Gastroesophageal sphincter (tissue), 4 donors: ENCODE results near the gene SHCBP1L. TPM values are rescaled to one million over a fixed set of nuclear protein-coding genes. Genes with fewer than 3 reads are reported as not detected.
"Not testable (repeated sequence)": the region's sequence is repeated elsewhere in the genome, so short reads cannot be mapped to it uniquely, and the experiment has no call there.

Experiments
- ATAC-seq: fragments of 150-250 bp; one replicate; pipeline ENCODE4 v1.9.1; 2016; ENCODE audit warnings: mild to moderate bottlenecking, moderate library complexity
- H3K27ac ChIP-seq, 4 donors: fragments of 200-600 bp; sonication (generic) in 3 of 4; 1 replicate in 3 of 4; 2 replicates in 1 of 4; pipeline ENCODE4 v1.5.1; 2016 to 2019
- H3K27me3 ChIP-seq: fragments of 200-600 bp; sonication (generic); one replicate; pipeline ENCODE4 v1.5.1; 2019
- H3K36me3 ChIP-seq, 2 donors: fragments of 200-600 bp; sonication (generic); one replicate each; pipeline ENCODE4 v1.5.1; 2019; ENCODE audit warnings: control low read depth in 1 of 2
- H3K4me1 ChIP-seq, 3 donors: fragments of 200-600 bp; sonication (generic); 1 replicate in 2 of 3; 2 replicates in 1 of 3; pipeline ENCODE4 v1.5.1; 2016 to 2019; ENCODE audit warnings: control low read depth in 2 of 3
- H3K4me3 ChIP-seq, 2 donors: fragments of 200-600 bp; sonication (generic); one replicate each; pipeline ENCODE4 v1.5.1; 2019; ENCODE audit warnings: mild to moderate bottlenecking in 1 of 2, moderate library complexity in 1 of 2
- H3K9me3 ChIP-seq, 3 donors: fragments of 200-600 bp; sonication (generic); one replicate each; pipeline ENCODE4 v1.5.1; 2017 to 2019; ENCODE audit warnings: control low read depth in 2 of 3
- EP300 ChIP-seq: sonication (generic); formaldehyde crosslinking; IDR thresholded peaks from one replicate; pipeline ENCODE4 v1.6.1; 2017; ENCODE audit warnings: antibody characterized with exemption, mild to moderate bottlenecking
- POLR2A ChIP-seq, 2 donors: fragments of 450-650 bp; IDR thresholded peaks; one replicate each; pipeline ENCODE4 v1.6.1; 2017; ENCODE audit warnings: antibody characterized with exemption in 2 of 2, mild to moderate bottlenecking in 2 of 2, moderate library complexity in 1 of 2
- POLR2AphosphoS5 ChIP-seq: sonication (generic); formaldehyde crosslinking; IDR thresholded peaks from one replicate; pipeline ENCODE4 v1.6.1; 2017; ENCODE audit warnings: antibody characterized with exemption
- WGBS, 2 donors: methylation state at CpG; one replicate each; pipeline ENCODE4 v1.1.5; 2018; ENCODE audit warnings: low coverage in 1 of 2; 5-methylcytosine and 5-hydroxymethylcytosine counted together
- total RNA-seq, 4 donors: library from RNA; depleted of rRNA; stranded (reverse); fragments of >200 nt; gene quantifications; one replicate each; pipeline ENCODE4 v1.1.0, GENCODE V29; 2016
- TF ChIP-seq, protein P1 (sequence below), 4 experiments: fragments of 200-600 bp in 2 of 4; fragments of 450-650 bp in 2 of 4; sonication (generic) in 1 of 4; IDR thresholded peaks; one replicate each; pipeline ENCODE4 v1.5.1; 2017 to 2019; ENCODE audit warnings: antibody characterized with exemption in 4 of 4, mild to moderate bottlenecking in 2 of 4, moderate library complexity in 2 of 4

Gene SHCBP1L
- total RNA-seq, 4 donors from 2014 or later: not detected

DNA sequence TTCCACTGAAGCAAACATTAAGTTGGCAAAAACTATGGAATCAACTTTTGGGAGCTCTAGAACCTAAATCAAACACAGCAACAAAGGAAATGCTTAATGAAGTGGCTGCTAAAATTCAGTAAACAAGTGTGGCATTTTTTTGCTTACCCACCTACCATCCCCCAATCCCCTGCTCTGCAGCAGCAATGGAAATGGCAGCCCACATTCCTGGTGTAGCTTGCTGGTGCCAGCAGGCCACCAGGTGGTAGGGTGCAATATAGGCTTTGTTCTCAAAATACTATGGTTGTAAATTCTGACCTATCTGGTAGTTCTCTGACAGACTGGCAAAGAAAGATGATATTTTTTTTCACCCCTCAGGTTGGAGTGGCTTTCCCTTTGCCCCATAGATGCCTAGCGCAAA is 42.8 kb downstream of the SHCBP1L start:
- H3K27me3 ChIP-seq: no peaks in the 10 kb centered on the region
- H3K4me3 ChIP-seq: no peak overlapping the region
- TF ChIP-seq POLR2A (IDR thresholded peaks at IDR 0.05): no peak
- no peak for TF ChIP-seq POLR2AphosphoS5
- TF ChIP-seq, protein P1, sequence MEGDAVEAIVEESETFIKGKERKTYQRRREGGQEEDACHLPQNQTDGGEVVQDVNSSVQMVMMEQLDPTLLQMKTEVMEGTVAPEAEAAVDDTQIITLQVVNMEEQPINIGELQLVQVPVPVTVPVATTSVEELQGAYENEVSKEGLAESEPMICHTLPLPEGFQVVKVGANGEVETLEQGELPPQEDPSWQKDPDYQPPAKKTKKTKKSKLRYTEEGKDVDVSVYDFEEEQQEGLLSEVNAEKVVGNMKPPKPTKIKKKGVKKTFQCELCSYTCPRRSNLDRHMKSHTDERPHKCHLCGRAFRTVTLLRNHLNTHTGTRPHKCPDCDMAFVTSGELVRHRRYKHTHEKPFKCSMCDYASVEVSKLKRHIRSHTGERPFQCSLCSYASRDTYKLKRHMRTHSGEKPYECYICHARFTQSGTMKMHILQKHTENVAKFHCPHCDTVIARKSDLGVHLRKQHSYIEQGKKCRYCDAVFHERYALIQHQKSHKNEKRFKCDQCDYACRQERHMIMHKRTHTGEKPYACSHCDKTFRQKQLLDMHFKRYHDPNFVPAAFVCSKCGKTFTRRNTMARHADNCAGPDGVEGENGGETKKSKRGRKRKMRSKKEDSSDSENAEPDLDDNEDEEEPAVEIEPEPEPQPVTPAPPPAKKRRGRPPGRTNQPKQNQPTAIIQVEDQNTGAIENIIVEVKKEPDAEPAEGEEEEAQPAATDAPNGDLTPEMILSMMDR (IDR thresholded peaks at IDR 0.05): no peak
- TF ChIP-seq EP300: no peak
- WGBS, 2 donors: 100% methylated on average over 1 of the region's 1 CpG; no CpG with 5 or more reads in 1 of the 2 donors
- no peak for ATAC-seq
- H3K4me1 ChIP-seq: no peaks in the 10 kb centered on the region
- H3K36me3 ChIP-seq: no peaks in the 10 kb centered on the region
- H3K27ac ChIP-seq: no peak overlapping the region
- peaks cover 0 to 12% (median 0%) of the 10 kb centered on the region in 3 donors for H3K9me3 ChIP-seq

DNA sequence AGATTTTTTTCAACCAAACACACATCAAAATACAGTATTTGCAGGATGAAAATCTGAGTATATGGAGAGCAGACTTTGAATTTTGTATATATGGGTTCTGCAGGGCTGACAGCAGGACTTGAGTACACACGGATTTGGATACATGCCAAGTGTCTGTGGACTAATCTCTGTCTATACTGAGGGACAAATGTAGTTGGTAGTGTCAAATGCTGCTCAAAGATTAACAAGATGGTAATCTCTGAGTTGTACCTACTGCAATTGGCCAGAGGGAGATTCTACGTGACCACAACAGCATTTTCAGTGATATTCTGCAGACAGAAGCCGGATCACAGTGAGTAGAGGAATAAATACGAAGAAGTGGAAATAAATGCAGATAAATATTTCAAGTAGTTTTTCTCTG is 43.4 kb downstream of the SHCBP1L start:
- ATAC-seq: no peak
- 50 to 52% methylated on average over 3 to 4 of the region's 4 CpGs for WGBS, 2 donors

DNA sequence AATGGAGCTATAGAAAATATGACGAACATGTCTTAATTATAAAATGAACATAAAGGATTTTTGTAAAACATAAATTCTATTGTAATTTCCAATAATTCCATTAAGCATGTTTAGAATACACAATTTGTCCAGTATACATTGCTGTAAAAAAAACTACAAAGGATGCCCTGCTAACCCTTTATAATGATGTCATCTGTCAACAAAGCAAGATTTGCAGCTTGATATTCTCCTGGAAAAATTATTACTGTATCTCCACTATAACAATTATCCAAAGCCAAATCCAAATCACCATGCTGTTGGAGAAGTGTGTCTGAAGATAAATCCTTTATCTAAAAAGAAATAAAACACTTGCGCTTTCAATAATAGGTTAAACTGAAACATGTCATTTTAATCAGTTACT is 47.6 kb downstream of the SHCBP1L start:
- ATAC-seq: no peak
- Histone ChIP-seq H3K36me3 (no peaks in the 10 kb centered on the region), H3K4me3 (no peak overlapping the region), H3K27me3 (no peaks in the 10 kb centered on the region), H3K9me3 (no peaks in the 10 kb centered on the region), H3K4me1 (no peaks in the 10 kb centered on the region), H3K27ac (no peak overlapping the region)
- WGBS, 2 donors: 87 to 89% methylated on average over 2 of the region's 2 CpGs
- no peak for TF ChIP-seq EP300
- no peak for TF ChIP-seq POLR2AphosphoS5
- no peak for TF ChIP-seq POLR2A (IDR thresholded peaks at IDR 0.05)
- TF ChIP-seq, protein P1 (IDR thresholded peaks at IDR 0.05): no peak

More for the DNA sequence above, 43.4 kb downstream of the SHCBP1L start:
- no peak overlapping the region for H3K4me3 ChIP-seq
- H3K27ac ChIP-seq: no peak overlapping the region
- no peaks in the 10 kb centered on the region for H3K36me3 ChIP-seq
- TF ChIP-seq EP300 (no peak), POLR2A (IDR thresholded peaks at IDR 0.05) (no peak), POLR2AphosphoS5 (no peak)
- TF ChIP-seq, protein P1 (IDR thresholded peaks at IDR 0.05): no peak
- no peaks in the 10 kb centered on the region for H3K27me3 ChIP-seq
- peaks cover 0 to 12% (median 0%) of the 10 kb centered on the region in 3 donors for H3K9me3 ChIP-seq
- H3K4me1 ChIP-seq: no peaks in the 10 kb centered on the region

DNA sequence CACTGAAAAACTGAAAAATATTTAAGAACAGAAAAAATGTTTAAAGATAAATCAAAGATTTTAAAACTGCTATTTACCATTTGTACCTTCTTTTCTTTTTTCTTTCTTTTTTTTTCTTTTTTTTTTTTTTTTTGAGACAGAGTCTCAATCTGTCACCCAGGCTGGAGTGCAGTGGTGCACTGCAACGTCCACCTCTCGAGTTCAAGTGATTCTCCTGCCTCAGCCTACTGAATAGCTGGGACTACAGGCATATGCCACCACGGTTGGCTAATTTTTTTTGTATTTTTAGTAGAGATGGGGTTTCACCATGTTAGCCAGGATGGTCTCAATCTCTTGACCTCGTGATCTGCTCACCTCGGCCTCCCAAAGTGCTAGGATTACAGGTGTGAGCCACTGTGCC is 51.0 kb downstream of the SHCBP1L start:
- ATAC-seq, H3K9me3 ChIP-seq, H3K27me3 ChIP-seq, H3K36me3 ChIP-seq, H3K27ac ChIP-seq, H3K4me3 ChIP-seq, H3K4me1 ChIP-seq: not testable (repeated sequence)
- WGBS, 2 donors: 90 to 91% methylated on average over 4 to 5 of the region's 5 CpGs

DNA sequence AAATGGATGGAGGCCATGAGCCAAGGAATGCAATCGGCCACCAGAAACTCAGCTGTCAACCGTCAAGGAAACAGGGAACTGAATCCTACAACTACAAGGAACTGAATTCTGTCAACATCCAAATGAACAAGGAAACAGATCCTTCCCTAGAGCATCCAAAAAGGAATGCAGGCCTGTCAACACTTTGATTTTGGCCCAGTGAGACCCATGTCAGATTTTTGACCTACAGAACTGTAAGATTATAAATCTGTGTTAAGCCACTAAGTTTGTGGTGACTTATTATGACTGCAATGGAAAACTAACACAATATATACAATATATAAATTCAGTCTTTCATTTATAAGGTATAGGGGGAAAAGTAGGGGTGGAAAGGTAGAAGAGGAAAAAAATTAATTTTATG is 55.3 kb downstream of the SHCBP1L start:
- H3K4me1 ChIP-seq: no peaks in the 10 kb centered on the region
- ATAC-seq: no peak
- no peak overlapping the region for H3K4me3 ChIP-seq
- TF ChIP-seq POLR2A (IDR thresholded peaks at IDR 0.05): no peak
- no peak for TF ChIP-seq POLR2AphosphoS5
- no peak for TF ChIP-seq EP300
- H3K27me3 ChIP-seq: no peaks in the 10 kb centered on the region
- H3K9me3 ChIP-seq: no peaks in the 10 kb centered on the region
- H3K36me3 ChIP-seq: no peaks in the 10 kb centered on the region
- WGBS, 2 donors: 58 to 70% methylated on average over 2 of the region's 2 CpGs
- H3K27ac ChIP-seq: no peak overlapping the region

DNA sequence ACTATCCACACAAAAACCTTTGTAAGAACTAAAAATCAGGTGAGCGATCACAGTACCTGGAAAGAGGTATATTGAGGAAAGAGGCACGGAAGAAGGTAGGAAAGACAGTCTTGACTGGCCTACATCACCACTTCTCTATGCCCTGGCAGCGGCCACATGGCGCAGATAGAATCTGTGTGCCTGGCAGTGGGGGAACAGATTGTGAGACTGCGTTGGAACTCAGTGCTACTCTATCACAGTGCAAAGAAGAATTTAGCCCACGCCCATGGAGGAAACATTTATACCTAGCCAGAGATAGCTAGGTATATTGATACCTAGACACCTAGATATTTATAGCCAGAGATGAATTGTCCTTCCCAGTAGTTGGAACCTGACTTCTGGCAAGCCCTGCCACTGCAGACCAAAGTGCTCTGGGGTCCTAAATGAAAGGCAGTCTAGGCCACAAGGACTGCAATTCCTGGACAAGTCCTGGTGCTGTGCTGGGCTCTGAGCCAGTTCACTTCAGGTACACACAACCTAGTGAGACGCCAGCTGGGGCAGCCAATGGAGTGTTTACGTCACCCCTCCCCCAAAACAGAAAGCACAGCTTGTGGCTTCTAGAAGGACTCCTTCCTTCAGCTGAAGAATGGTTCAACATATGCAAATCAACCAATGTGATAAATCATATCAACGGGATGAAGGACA is 61.9 kb downstream of the SHCBP1L start:
- Histone ChIP-seq H3K36me3 (peaks cover 0 to 36% of the 10 kb centered on the region in 2 donors), H3K4me1 (peaks cover 0 to 25% (median 0%) of the 10 kb centered on the region in 3 donors), H3K4me3 (no peak overlapping the region), H3K27me3 (no peaks in the 10 kb centered on the region), H3K27ac (no peak overlapping the region), H3K9me3 (no peaks in the 10 kb centered on the region)
- 87 to 96% methylated on average over 6 to 9 of the region's 9 CpGs for WGBS, 2 donors
- TF ChIP-seq EP300: no peak
- TF ChIP-seq, protein P1 (IDR thresholded peaks at IDR 0.05): no peak
- no peak for ATAC-seq
